Natural killer cell (primary cell): Measurements from ENCODE around the gene PGAP6. TPM values are rescaled to one million over a fixed set of nuclear protein-coding genes. Genes with fewer than 3 reads are reported as not detected.
"Not testable (repeated sequence)": the region's sequence is repeated elsewhere in the genome, so short reads cannot be mapped to it uniquely, and the experiment has no call there.

Experiments used
- ATAC-seq, 3 donors: fragments of 150-1000 bp in 2 of 3; fragments of 200-7000 bp in 1 of 3; cut with Tn5 transposase; 1 replicate in 1 of 3; 2 replicates in 2 of 3; pipeline ENCODE4 v1.10.0; 2021; ENCODE audit warnings: mild to moderate bottlenecking in 2 of 3, moderate library complexity in 2 of 3
- DNase-seq, 2 donors: peaks; one replicate each; pipeline versions ENCODE4 v3.0.0 to v3.0.0-alpha.2; 2013 to 2021; ENCODE audit warnings: mixed read lengths in 1 of 2
- H3K27ac ChIP-seq: one replicate; pipeline ENCODE4 v1.5.1; 2013; ENCODE audit warnings: mild to moderate bottlenecking, low read length
- H3K27me3 ChIP-seq: one replicate; pipeline ENCODE4 v1.6.1; 2013; ENCODE audit warnings: low read length; ENCODE audit not compliant: control insufficient read depth, insufficient read depth
- H3K36me3 ChIP-seq: one replicate; pipeline ENCODE4 v1.6.1; 2013; ENCODE audit warnings: low read length; ENCODE audit not compliant: control insufficient read depth, insufficient read depth
- H3K4me1 ChIP-seq: one replicate; pipeline ENCODE4 v1.6.1; 2013; ENCODE audit warnings: low read length; ENCODE audit not compliant: control insufficient read depth, insufficient read depth
- H3K4me3 ChIP-seq: one replicate; pipeline ENCODE4 v1.5.1; 2013; ENCODE audit warnings: low read length
- H3K9me3 ChIP-seq: one replicate; pipeline ENCODE4 v1.6.1; 2013; ENCODE audit warnings: low read length; ENCODE audit not compliant: control insufficient read depth, insufficient read depth
- H3K27ac Mint-ChIP-seq, 2 donors: one replicate each; pipeline ENCODE4 v1.8.0; 2022; ENCODE audit warnings: mild to moderate bottlenecking in 2 of 2, mixed read lengths in 2 of 2, moderate library complexity in 1 of 2
- H3K27me3 Mint-ChIP-seq, 2 donors: one replicate each; pipeline ENCODE4 v1.8.0; 2022; ENCODE audit warnings: low read depth in 2 of 2, mixed read lengths in 2 of 2
- H3K36me3 Mint-ChIP-seq: one replicate; pipeline ENCODE4 v1.8.0; 2022; ENCODE audit warnings: mixed read lengths
- H3K4me1 Mint-ChIP-seq, 2 donors: one replicate each; pipeline ENCODE4 v1.8.0; 2022; ENCODE audit warnings: mixed read lengths in 2 of 2
- H3K4me3 Mint-ChIP-seq: one replicate; pipeline ENCODE4 v1.8.0; 2022; ENCODE audit warnings: mild to moderate bottlenecking, moderate library complexity, mixed read lengths
- H3K9me3 Mint-ChIP-seq, 2 donors: one replicate each; pipeline ENCODE4 v1.8.0; 2022; ENCODE audit warnings: mixed read lengths in 2 of 2
- CTCF ChIP-seq: fragments of 200-600 bp; IDR thresholded peaks from one replicate; pipeline ENCODE4 v1.8.0; 2022; ENCODE audit warnings: antibody characterized with exemption
- WGBS: methylation state at CpG from one replicate; pipeline ENCODE4 v1.1.7; 2013; ENCODE audit warnings: missing lambda C conversion rate; ENCODE audit not compliant: insufficient coverage; 5-methylcytosine and 5-hydroxymethylcytosine counted together
- intact Hi-C: fragments of 100-400 bp; cut with micrococcal nuclease; formaldehyde crosslinking; loops from one replicate; pipeline ENCODE4 v1.14.2; 2022
- total RNA-seq, 4 donors: library from RNA; stranded (reverse); fragments of 120-200 nt in 1 of 4; gene quantifications; one replicate each; pipeline versions ENCODE4 v1.2.3 to v1.2.4, GENCODE V29; 2013 to 2022

PGAP6 gene
- total RNA-seq, 3 donors from 2014 or later (not counting 1 experiment from before 2014, with no cell fraction given): 48.0 to 66.7 (median 54.2) TPM

DNA sequence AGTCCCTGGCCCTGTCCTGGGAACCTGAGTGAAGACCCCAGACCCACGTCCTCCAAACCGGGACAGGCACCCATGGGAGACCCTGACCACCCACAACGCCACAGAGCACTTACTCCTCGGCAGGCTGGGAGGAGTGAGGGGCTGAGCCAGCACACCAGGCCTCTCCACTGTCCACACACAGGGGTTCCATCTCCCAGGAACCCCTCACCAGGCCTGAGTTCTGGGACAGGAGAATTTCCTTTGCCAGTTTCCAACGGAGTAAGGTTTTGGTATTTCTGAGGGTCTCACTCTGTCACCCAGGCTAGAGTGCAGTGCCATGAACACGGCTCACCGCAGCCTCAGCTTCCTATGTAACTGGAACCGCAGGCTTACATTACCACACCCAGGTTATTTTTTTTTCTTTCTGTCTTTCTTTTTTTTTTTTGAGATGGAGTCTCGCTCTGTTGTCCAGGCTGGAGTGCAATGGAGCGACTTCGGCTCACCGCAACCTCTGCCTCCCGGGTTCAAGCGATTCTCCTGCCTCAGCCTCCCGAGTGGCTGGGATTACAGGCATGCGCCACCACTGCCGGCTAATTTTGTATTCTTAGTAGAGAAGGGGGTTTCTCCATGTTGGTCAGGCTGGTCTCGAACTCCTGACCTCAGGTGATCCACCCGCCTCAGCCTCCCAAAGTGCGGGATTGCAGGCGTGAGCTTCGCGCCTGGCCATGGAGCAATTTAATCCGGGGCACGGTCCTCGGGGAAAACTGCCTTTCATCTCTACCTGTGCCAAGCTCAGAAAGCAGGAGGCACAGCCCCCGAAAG, 1.6 kb downstream of the PGAP6 start:
- intact Hi-C loops: no loop called here
- Histone ChIP-seq H3K27ac (no peak overlapping the region), H3K9me3 (no peaks in the 10 kb centered on the region), H3K36me3 (peaks cover 15% of the 10 kb centered on the region), H3K4me3 (peak overlapping the region; percentile 62), H3K4me1 (peaks cover 46% of the 10 kb centered on the region), H3K27me3 (no peaks in the 10 kb centered on the region)
- H3K36me3 Mint-ChIP-seq: no peaks in the 10 kb centered on the region
- WGBS: 87% methylated on average over 27 of the region's 27 CpGs
- peak in 1 of 2 donors; percentile 58 for DNase-seq
- H3K27ac Mint-ChIP-seq: peak overlapping the region in 1 of 2 donors; percentile 14
- peaks cover 10 to 24% of the 10 kb centered on the region in 2 donors for H3K4me1 Mint-ChIP-seq
- ATAC-seq: no peak
- H3K27me3 Mint-ChIP-seq: no peaks in the 10 kb centered on the region
- TF ChIP-seq CTCF: no peak
- H3K9me3 Mint-ChIP-seq: no peaks in the 10 kb centered on the region
- H3K4me3 Mint-ChIP-seq: peak overlapping the region; percentile 81

DNA sequence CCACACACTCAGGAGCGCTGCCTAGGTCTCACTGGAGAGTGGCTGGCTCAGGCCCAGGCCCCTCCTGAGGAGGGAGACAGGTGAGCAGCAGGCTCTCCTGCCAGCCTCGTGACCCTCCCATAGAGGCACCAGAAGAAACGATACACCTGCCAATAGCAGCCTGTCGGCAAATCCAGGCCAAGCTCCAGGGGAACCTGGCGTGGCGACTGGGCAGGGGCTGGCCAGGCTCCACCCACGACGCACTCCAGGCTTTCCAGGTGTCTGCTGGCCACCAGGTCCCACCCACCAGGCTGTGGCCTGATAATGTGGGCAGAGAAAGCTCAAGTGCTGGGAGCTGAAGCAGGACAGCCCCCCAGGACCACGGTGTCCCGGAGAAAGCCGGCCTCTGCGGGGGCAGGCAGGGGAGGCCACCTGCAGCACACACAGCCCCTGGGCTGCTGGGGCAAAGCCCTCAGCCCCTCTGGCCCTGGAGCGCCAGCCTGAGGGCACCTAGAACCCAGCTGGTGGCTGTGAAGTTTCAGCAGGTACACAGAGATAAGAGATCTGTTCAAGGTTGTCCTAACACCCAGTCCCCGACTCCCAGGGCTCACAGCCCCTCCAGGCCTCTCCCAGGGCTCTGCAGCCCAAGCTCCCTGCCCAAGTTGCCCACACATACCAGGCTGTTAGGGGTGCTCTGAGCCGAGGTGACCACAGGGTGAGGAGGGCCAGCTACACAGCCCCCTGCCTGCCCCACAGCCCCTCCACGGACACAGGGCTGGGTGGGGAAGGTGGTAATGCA, 2.4 kb downstream of the PGAP6 start:
- no peak for TF ChIP-seq CTCF
- H3K4me3 Mint-ChIP-seq: peak overlapping the region; percentile 81
- Histone ChIP-seq H3K36me3 (peaks cover 21% of the 10 kb centered on the region), H3K4me3 (peak overlapping the region; percentile 8), H3K27ac (no peak overlapping the region), H3K27me3 (no peaks in the 10 kb centered on the region), H3K9me3 (no peaks in the 10 kb centered on the region), H3K4me1 (peaks cover 46% of the 10 kb centered on the region)
- ATAC-seq: no peak
- no peaks in the 10 kb centered on the region for H3K9me3 Mint-ChIP-seq
- H3K4me1 Mint-ChIP-seq: peaks cover 10 to 24% of the 10 kb centered on the region in 2 donors
- DNase-seq: no peak
- no peaks in the 10 kb centered on the region for H3K36me3 Mint-ChIP-seq
- no peaks in the 10 kb centered on the region for H3K27me3 Mint-ChIP-seq
- H3K27ac Mint-ChIP-seq: no peak overlapping the region
- WGBS: 93% methylated on average over 16 of the region's 16 CpGs
- intact Hi-C loops: no loop called here

DNA sequence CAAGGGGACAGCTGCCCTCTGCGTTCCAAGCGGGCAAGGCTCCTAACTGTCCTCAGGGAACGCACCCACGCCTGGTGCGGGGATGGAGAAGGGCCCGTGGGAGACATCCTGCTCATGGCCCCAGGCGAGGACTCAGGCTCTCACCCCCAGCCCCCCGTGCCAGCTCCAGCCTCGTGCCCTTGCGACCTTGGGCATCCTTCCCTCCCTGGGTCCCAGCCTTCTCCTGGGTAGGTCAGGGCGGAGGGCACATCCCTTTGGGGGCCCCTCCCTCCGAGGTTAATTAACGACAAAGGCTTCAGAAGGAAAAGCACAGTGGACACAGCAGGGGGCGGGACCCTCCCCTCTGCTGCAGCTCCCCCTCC, 3.0 kb downstream of the PGAP6 start:
- no peak overlapping the region for H3K4me3 ChIP-seq
- H3K9me3 ChIP-seq: no peaks in the 10 kb centered on the region
- Mint-ChIP-seq H3K27me3 (no peaks in the 10 kb centered on the region), H3K36me3 (no peaks in the 10 kb centered on the region), H3K9me3 (no peaks in the 10 kb centered on the region), H3K4me1 (peaks cover 10 to 24% of the 10 kb centered on the region in 2 donors), H3K4me3 (no peak overlapping the region), H3K27ac (no peak overlapping the region)
- H3K4me1 ChIP-seq: peaks cover 42% of the 10 kb centered on the region
- no peak overlapping the region for H3K27ac ChIP-seq
- DNase-seq: no peak
- H3K36me3 ChIP-seq: peaks cover 23% of the 10 kb centered on the region
- TF ChIP-seq CTCF: no peak
- ATAC-seq: no peak
- intact Hi-C loops: no loop called here
- WGBS: 93% methylated on average over 14 of the region's 14 CpGs
- H3K27me3 ChIP-seq: no peaks in the 10 kb centered on the region

DNA sequence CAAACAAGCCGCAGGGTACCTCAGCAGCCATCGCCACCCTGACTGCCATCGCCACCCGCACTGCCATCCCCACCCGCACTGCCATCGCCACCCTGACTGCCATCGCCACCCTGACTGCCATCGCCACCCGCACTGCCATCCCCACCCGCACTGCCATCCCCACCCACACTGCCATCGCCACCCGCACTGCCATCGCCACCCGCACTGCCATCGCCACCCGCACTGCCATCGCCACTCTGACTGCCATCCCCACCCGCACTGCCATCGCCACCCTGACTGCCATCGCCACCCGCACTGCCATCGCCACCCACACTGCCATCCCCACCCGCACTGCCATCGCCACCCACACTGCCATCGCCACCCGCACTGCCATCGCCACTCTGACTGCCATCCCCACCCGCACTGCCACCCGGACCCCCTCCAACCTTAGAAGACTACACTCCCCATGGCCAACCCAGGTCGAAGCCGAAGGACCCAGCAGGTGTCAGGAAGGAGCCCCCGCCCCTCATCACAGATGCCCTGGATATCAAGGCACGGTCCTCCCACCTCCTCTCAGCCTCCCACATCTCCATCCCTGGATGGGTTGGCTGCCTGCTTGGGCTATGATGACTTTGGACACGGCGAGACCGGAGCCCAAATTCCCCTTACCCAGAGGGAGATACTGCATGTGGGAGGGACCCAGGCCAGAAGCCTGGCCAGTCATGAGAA, 3.5 kb downstream of the PGAP6 start:
- 91% methylated on average over 31 of the region's 36 CpGs for WGBS

More for the DNA sequence above, 3.5 kb downstream of the PGAP6 start:
- DNase-seq, H3K9me3 Mint-ChIP-seq, H3K4me3 Mint-ChIP-seq, H3K4me3 ChIP-seq, H3K27me3 Mint-ChIP-seq, H3K27me3 ChIP-seq, ATAC-seq, H3K36me3 Mint-ChIP-seq, H3K9me3 ChIP-seq, intact Hi-C loops, H3K27ac Mint-ChIP-seq, H3K27ac ChIP-seq: not testable (repeated sequence)
- Histone ChIP-seq H3K36me3 (peaks cover 27% of the 10 kb centered on the region), H3K4me1 (peaks cover 37% of the 10 kb centered on the region)
- peaks cover 7 to 20% of the 10 kb centered on the region in 2 donors for H3K4me1 Mint-ChIP-seq
